CD14-positive monocyte (primary cell): ENCODE results near the gene CCDC182. TPM values are rescaled to one million over a fixed set of nuclear protein-coding genes. Genes with fewer than 3 reads are reported as not detected.

Source experiments
- DNase-seq, 3 donors: peaks; one replicate each; pipeline ENCODE4 v3.0.0-alpha.2; 2011 to 2022
- H2AFZ ChIP-seq: 2 replicates; pipeline ENCODE4 v1.6.0; 2012; ENCODE audit warnings: mild to moderate bottlenecking, low read depth, low read length, inconsistent platforms; ENCODE audit not compliant: insufficient read depth, poor library complexity, severe bottlenecking
- H3K27ac ChIP-seq, 2 donors: 1 replicate in 1 of 2; 2 replicates in 1 of 2; pipeline ENCODE4 v1.5.1; 2012 to 2013; ENCODE audit warnings: low read length in 2 of 2, control low read depth in 1 of 2, inconsistent platforms in 1 of 2, low read depth in 1 of 2, mild to moderate bottlenecking in 1 of 2
- H3K27me3 ChIP-seq, 2 donors: one replicate each; pipeline versions ENCODE4 v1.6.0 to v1.6.1; 2011 to 2013; ENCODE audit warnings: low read length in 2 of 2; ENCODE audit not compliant: control insufficient read depth in 2 of 2, insufficient read depth in 2 of 2
- H3K36me3 ChIP-seq, 2 donors: replicated peaks in 1 of 2; 1 replicate in 1 of 2; 2 replicates in 1 of 2; pipeline versions ENCODE4 v1.5.1 to v1.6.1; 2012 to 2013; ENCODE audit warnings: low read length in 2 of 2, control low read depth in 1 of 2, inconsistent platforms in 1 of 2, mild to moderate bottlenecking in 1 of 2; ENCODE audit not compliant: insufficient read depth in 2 of 2, control insufficient read depth in 1 of 2
- H3K4me1 ChIP-seq, 2 donors: 1 replicate in 1 of 2; 2 replicates in 1 of 2; pipeline versions ENCODE4 v1.5.1 to v1.6.1; 2012 to 2013; ENCODE audit warnings: low read length in 2 of 2, control low read depth in 1 of 2, inconsistent platforms in 1 of 2, mild to moderate bottlenecking in 1 of 2, moderate library complexity in 1 of 2; ENCODE audit not compliant: insufficient read depth in 2 of 2, control insufficient read depth in 1 of 2
- H3K4me2 ChIP-seq: replicated peaks from 2 replicates; pipeline ENCODE3; 2012; ENCODE audit warnings: low read length, moderate library complexity, mild to moderate bottlenecking; ENCODE audit not compliant: poor library complexity, severe bottlenecking; ENCODE audit errors: extremely low read depth
- H3K4me3 ChIP-seq, 3 experiments: fragments of 200-600 bp in 1 of 3; sonication (generic) in 1 of 3; replicated peaks in 1 of 3; 1 replicate in 2 of 3; 2 replicates in 1 of 3; pipeline ENCODE4 v1.5.1; 2011 to 2013; ENCODE audit warnings: low read length in 3 of 3, mild to moderate bottlenecking in 3 of 3, control low read depth in 2 of 3, low read depth in 2 of 3, inconsistent platforms in 1 of 3, moderate library complexity in 1 of 3
- H3K79me2 ChIP-seq: 2 replicates; pipeline ENCODE4 v1.6.0; 2012; ENCODE audit warnings: mild to moderate bottlenecking, control low read depth, inconsistent platforms, low read length, moderate library complexity; ENCODE audit not compliant: insufficient read depth
- H3K9ac ChIP-seq: 2 replicates; pipeline ENCODE4 v1.6.0; 2017; ENCODE audit warnings: low read length, mild to moderate bottlenecking; ENCODE audit not compliant: insufficient read depth, poor library complexity, severe bottlenecking
- H3K9me3 ChIP-seq, 2 donors: replicated peaks in 1 of 2; 1 replicate in 1 of 2; 2 replicates in 1 of 2; pipeline versions ENCODE4 v1.5.1 to v1.6.1; 2012 to 2013; ENCODE audit warnings: low read length in 2 of 2, control low read depth in 1 of 2; ENCODE audit not compliant: control insufficient read depth in 1 of 2, insufficient read depth in 1 of 2
- H4K20me1 ChIP-seq: 2 replicates; pipeline ENCODE4 v1.6.0; 2012; ENCODE audit warnings: mild to moderate bottlenecking, low read length, control low read depth, moderate library complexity; ENCODE audit not compliant: insufficient read depth
- H3K27ac Mint-ChIP-seq, 7 donors: one replicate each; pipeline ENCODE4 v1.8.0; 2020; ENCODE audit warnings: mild to moderate bottlenecking in 7 of 7, mixed read lengths in 7 of 7, moderate library complexity in 6 of 7, inconsistent platforms in 2 of 7
- H3K27me3 Mint-ChIP-seq, 3 donors: one replicate each; pipeline ENCODE4 v1.8.0; 2021 to 2022; ENCODE audit warnings: low read depth in 3 of 3, mild to moderate bottlenecking in 3 of 3, mixed read lengths in 3 of 3, moderate library complexity in 3 of 3, inconsistent platforms in 1 of 3
- H3K36me3 Mint-ChIP-seq, 2 donors: one replicate each; pipeline ENCODE4 v1.8.0; 2020; ENCODE audit warnings: mixed read lengths in 2 of 2, inconsistent platforms in 1 of 2, mild to moderate bottlenecking in 1 of 2
- H3K4me1 Mint-ChIP-seq: one replicate; pipeline ENCODE4 v1.8.0; 2020; ENCODE audit warnings: mild to moderate bottlenecking, mixed read lengths
- H3K4me3 Mint-ChIP-seq, 2 donors: one replicate each; pipeline ENCODE4 v1.8.0; 2020; ENCODE audit warnings: mild to moderate bottlenecking in 2 of 2, mixed read lengths in 2 of 2, moderate library complexity in 1 of 2
- H3K9me3 Mint-ChIP-seq, 7 donors: one replicate each; pipeline ENCODE4 v1.8.0; 2020 to 2022; ENCODE audit warnings: mixed read lengths in 7 of 7, mild to moderate bottlenecking in 6 of 7, moderate library complexity in 6 of 7, inconsistent platforms in 2 of 7
- WGBS: methylation state at CpG from one replicate; pipeline ENCODE4 v1.1.5; 2013; ENCODE audit warnings: missing lambda C conversion rate; ENCODE audit not compliant: insufficient coverage; 5-methylcytosine and 5-hydroxymethylcytosine counted together
- intact Hi-C, 2 donors: fragments of 100-400 bp; cut with micrococcal nuclease; formaldehyde crosslinking; loops; one replicate each; pipeline versions ENCODE4 v1.15.0 to v1.15.1; 2023
- polyA plus RNA-seq, 3 donors: library from polyadenylated mRNA; depleted of rRNA in 1 of 3; unstranded in 2 of 3; stranded (reverse) in 1 of 3; fragments of 300-500 nt in 2 of 3; fragments of >200 nt in 1 of 3; fragmentation: Illumina TruSeq in 2 of 3; gene quantifications; 1 replicate in 2 of 3; 2 replicates in 1 of 3; pipeline ENCODE4 v1.2.3, GENCODE V29; 2012 to 2021
- TF ChIP-seq, protein P1 (sequence below): fragments of 200-600 bp; IDR thresholded peaks from one replicate; pipeline ENCODE4 v1.8.0; 2022; ENCODE audit warnings: antibody characterized with exemption, mild to moderate bottlenecking

Gene CCDC182
- polyA plus RNA-seq, 3 donors = not detected

GRCh38 chr17:57726213-57726790 lies 18.8 kb downstream of the CCDC182 start:
- TF ChIP-seq, protein P1, sequence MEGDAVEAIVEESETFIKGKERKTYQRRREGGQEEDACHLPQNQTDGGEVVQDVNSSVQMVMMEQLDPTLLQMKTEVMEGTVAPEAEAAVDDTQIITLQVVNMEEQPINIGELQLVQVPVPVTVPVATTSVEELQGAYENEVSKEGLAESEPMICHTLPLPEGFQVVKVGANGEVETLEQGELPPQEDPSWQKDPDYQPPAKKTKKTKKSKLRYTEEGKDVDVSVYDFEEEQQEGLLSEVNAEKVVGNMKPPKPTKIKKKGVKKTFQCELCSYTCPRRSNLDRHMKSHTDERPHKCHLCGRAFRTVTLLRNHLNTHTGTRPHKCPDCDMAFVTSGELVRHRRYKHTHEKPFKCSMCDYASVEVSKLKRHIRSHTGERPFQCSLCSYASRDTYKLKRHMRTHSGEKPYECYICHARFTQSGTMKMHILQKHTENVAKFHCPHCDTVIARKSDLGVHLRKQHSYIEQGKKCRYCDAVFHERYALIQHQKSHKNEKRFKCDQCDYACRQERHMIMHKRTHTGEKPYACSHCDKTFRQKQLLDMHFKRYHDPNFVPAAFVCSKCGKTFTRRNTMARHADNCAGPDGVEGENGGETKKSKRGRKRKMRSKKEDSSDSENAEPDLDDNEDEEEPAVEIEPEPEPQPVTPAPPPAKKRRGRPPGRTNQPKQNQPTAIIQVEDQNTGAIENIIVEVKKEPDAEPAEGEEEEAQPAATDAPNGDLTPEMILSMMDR = no peak
- Mint-ChIP-seq H3K27me3 (peaks cover 0 to 4% (median 1%) of the 10 kb centered on the region in 3 donors), H3K4me3 (no peak overlapping the region), H3K4me1 (peaks cover 20% of the 10 kb centered on the region), H3K36me3 (no peaks in the 10 kb centered on the region), H3K9me3 (peaks cover 0 to 1% (median 0%) of the 10 kb centered on the region in 7 donors), H3K27ac (no peak overlapping the region)
- Histone ChIP-seq H3K27me3 (no peaks in the 10 kb centered on the region), H3K9me3 (no peaks in the 10 kb centered on the region), H3K27ac (no peak overlapping the region), H3K4me2 (no peak overlapping the region), H3K4me1 (peaks cover 7 to 10% of the 10 kb centered on the region in 2 donors), H3K79me2 (no peaks in the 10 kb centered on the region), H2AFZ (no peak overlapping the region), H3K4me3 (no peak overlapping the region), H3K36me3 (no peaks in the 10 kb centered on the region), H3K9ac (no peak overlapping the region), H4K20me1 (no peaks in the 10 kb centered on the region)
- WGBS = 100% methylated on average over 7 of the region's 9 CpGs
- DNase-seq = no peak
- intact Hi-C loops = no loop called here

- Histone ChIP-seq H3K4me3 (no peak overlapping the region), H3K79me2 (no peaks in the 10 kb centered on the region), H3K27ac (no peak overlapping the region), H3K4me1 (peaks cover 7 to 10% of the 10 kb centered on the region in 2 donors), H4K20me1 (no peaks in the 10 kb centered on the region), H2AFZ (no peak overlapping the region), H3K4me2 (no peak overlapping the region), H3K27me3 (no peaks in the 10 kb centered on the region), H3K9me3 (no peaks in the 10 kb centered on the region), H3K36me3 (no peaks in the 10 kb centered on the region), H3K9ac (no peak overlapping the region)
- H3K9me3 Mint-ChIP-seq = peaks cover 0 to 1% (median 0%) of the 10 kb centered on the region in 7 donors
- H3K27ac Mint-ChIP-seq = no peak overlapping the region
- intact Hi-C loops = no loop called here
- WGBS = 100% methylated on average over 3 of the region's 5 CpGs
- H3K4me3 Mint-ChIP-seq = no peak overlapping the region
- H3K36me3 Mint-ChIP-seq = no peaks in the 10 kb centered on the region
- peaks cover 0 to 4% (median 4%) of the 10 kb centered on the region in 3 donors for H3K27me3 Mint-ChIP-seq
- H3K4me1 Mint-ChIP-seq = peaks cover 20% of the 10 kb centered on the region
- TF ChIP-seq, protein P1 = no peak
- no peak for DNase-seq
Measured at GRCh38 chr17:57724729-57725125, 20.4 kb downstream of the CCDC182 start.
